Right forelimb (tissue), 1 donor: ENCODE results near the gene PPY.
"Not testable (repeated sequence)": the region's sequence is repeated elsewhere in the genome, so short reads cannot be mapped to it uniquely, and the experiment has no call there.

Experiments used
- DNase-seq: peaks from one replicate; pipeline ENCODE4 v3.0.0-alpha.2; 2018

PPY gene

DNA sequence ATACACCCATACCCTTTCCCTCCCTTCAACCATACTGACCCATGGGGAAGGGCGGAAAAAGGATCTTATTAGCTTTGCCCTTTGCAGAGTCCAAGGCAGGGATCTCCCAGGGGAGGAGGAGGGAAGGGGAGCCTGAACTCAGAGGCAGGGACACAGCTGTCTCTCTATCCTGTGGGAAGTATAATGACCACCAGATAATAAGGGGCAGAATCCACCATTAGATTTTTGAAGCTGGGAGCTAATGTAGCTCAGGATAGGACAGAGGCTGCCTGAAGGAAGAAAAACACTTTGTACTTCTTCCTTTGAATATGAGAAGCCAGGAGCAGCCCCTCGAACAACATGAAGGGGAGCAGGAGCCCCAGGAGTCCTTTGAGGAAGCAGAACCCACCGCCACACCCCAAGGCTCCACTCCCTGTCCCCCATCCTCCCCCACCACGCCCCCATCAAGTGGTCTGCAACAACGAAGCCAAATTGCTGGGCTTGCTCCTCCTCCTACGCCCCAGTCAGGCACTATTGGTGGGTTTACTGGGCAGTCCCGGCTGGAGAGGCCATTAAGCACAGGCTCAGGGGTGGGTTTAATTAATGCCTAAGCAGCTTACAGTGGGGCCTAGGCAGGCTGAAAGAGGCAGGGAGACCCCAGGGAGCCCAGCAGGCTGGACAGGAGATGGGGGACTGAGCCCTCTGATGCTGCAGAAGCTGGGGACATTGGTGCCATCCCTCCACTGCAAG, 40.3 kb downstream of the PPY start:
- no peak for DNase-seq

GRCh38 chr17:43900858-43901754, 41.2 kb downstream of the PPY start:
- DNase-seq, result no peak

GRCh38 chr17:43900183-43900857, 42.0 kb downstream of the PPY start:
- DNase-seq, result peak; percentile 90

DNA sequence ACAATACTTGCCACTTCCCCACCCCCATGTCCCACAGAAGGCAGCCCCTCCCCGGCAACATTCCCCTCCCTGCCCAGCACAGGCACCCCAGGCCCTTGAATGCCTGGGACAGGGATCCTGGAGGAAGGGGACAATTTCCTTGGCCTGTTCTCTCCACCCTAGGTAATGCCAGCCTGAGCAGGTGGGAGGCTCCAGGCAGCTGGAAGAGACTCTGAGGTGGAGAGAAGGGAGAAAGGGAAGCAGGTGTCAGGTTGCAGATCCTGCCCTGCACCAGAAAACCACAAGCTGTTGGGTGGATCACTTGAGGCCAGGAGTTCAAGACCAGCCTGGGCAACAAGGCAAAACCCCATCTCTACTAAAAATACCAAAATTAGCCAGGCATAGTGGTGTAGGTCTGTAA, 43.8 kb downstream of the PPY start:
- DNase-seq, result no peak

DNA sequence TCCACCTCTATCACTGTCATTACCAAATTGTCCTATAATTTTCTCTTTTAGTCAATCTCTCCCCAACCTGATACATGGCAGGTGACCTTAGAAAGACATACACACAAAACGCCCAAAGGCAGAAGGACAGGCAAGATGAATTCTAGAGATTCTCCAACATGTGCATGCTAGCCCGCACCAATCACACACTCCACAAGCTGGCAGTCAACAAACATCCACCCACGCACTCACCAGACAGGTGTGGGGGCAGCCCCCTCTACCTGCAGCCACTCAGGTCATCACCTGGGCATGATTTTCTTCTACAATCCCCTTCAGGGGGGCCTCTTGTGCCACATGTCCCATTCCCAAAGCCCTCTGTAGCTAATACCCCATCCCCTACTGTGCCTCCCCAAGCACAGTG, 44.4 kb downstream of the PPY start:
- no peak for DNase-seq

DNA sequence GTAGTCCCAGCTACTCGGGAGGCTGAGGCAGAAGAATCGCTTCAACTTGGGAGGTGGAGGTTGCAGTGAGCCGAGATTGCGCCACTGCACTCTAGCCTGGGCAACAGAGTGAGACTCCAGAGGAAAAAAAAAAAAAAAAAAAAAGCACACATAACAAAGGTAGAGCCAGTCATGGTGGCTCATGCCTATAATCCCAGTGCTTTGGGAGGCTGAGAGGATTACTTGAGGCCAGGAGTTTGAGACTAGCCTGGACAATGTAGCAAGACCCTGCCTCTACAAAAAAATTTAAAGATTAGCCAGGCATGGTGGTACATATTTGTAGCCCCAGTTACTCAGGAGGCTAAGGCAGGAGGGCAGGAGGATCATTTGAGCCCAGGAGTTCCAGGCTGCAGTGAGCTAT, 47.8 kb downstream of the PPY start:
- not testable (repeated sequence) for DNase-seq

GRCh38 chr17:43892647-43892952, 49.7 kb downstream of the PPY start:
- DNase-seq, result no peak

DNA sequence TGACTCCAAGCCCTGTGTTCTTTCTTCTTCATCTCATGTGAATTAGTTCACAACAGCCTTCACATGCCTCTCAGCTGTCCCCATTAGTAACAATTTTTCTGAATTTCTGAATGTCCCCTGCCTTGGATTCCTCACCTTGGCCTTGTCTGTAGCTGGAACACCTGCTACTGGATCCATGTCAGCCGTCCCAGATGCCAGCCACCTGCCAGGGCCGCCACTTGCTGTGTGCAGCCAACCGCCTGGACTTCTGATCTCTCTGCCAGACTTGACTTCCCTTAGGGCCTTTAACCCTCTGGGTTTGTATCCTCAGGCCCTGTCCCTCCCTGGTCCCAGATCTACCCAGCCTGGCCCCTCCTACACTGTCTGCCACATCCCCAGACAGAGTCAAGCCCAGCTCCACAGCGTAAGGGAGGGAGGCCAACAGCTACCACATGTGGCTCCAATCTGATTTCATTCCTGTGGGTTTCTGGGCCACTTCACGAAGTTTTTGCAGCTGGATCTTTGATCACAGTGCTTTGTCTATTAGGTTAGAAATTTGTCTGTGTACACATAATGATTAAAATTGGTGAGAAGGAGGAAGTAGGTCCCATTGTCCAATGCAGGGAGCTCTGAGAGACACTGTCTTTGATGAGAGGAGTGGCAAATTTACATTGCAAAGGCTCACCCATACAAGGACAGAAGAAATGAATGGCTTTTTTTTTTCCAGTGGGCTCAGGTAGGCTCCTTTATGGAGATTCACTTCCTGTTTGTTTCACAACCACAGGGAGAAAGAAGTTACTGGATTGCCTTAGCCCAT, 50.2 kb downstream of the PPY start:
- DNase-seq, result no peak
